Right lobe of liver (tissue), 4 donors: ENCODE data around the gene MYL4.

ENCODE experiments used
- CTCF ChIP-seq, 4 donors: fragments of 200-600 bp in 3 of 4; fragments of 450-650 bp in 1 of 4; IDR thresholded peaks; one replicate each; pipeline versions ENCODE4 v1.5.1 to v1.8.0; 2016 to 2022; ENCODE audit warnings: antibody characterized with exemption in 4 of 4, mild to moderate bottlenecking in 2 of 4
- POLR2A ChIP-seq: fragments of 450-650 bp; IDR thresholded peaks from one replicate; pipeline ENCODE4 v1.6.1; 2017; ENCODE audit warnings: antibody characterized with exemption, mild to moderate bottlenecking
- donor health status: DM: no; HTN: no; CAD: no.
- donor health status: DM: no; HTN: no; CAD: no.
- donor health status: DM: no; HTN: yes; CAD: no.

DNA sequence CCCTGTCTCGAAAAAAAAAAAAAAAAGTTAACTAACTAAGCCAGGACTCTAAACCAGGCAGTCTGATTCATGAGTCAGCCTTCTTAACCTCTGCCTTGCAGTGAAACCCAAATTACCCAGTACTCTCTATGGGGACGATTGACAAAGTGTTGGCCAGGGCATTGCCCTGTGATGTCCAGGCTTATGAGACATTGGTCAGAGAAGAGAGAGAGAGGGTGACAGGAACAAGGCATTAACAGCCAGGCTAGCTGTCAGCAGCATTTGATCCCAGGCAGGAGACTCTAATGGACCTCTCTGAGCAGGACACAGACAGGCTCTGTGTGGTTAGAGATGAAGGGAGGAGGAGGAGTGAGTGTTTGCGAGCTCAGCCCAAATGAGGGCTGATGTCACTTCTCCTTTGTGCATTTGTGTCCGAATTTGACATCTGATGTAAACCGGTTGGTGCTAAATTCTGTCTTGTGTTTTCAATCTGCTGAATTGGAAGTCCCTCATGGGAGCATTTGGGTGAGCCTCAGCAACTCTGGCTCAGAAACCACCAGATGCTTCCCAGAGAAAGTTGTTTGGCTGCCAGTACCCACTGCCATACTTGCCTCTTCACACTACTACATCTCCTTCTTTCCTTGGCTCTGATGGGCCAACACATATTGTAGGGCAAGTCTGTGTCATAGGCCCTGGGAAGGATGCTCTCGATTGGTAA, 4.3 kb upstream of the MYL4 start:
- TF ChIP-seq CTCF (IDR thresholded peaks at IDR 0.05): no peak
- no peak for TF ChIP-seq POLR2A
